Measurements from ENCODE around the gene AK5. TPM values are rescaled to one million over a fixed set of nuclear protein-coding genes. Genes with fewer than 3 reads are reported as not detected.

The AK5 gene
- total and polyA plus RNA-seq, 2 of the 13 experiments (the other 11 are each of a cell fraction or from before 2014, with no cell fraction given): not detected

GRCh38 chr1:77565321-77565720 lies 283.5 kb downstream of the AK5 start:
- BruUV-seq (replicated peaks): no TSS peak
- Histone ChIP-seq H4K20me1 (ENCODE audit: insufficient read depth, low read length) (no peaks in the 10 kb centered on the region), H3K9me3 (ENCODE audit: low read length) (no peaks in the 10 kb centered on the region), H3K4me3 (replicated peaks in 1 of 3; ENCODE audit: insufficient read depth in 1 of 3, low read depth in 2 of 3, low read length in 3 of 3) (no peak overlapping the region), H3K4me1 (ENCODE audit: insufficient read depth, low read length) (no peaks in the 10 kb centered on the region), H3K36me3 (replicated peaks in 1 of 2; ENCODE audit: control insufficient read depth in 1 of 2, insufficient read depth in 2 of 2, low read length in 2 of 2) (peaks cover 8 to 37% of the 10 kb centered on the region in 2 experiments), H3K9ac (ENCODE audit: insufficient read depth, low read depth, low read length) (no peak overlapping the region), H2AFZ (ENCODE audit: low read length) (no peak overlapping the region), H3K27ac (ENCODE audit: extremely low read length, insufficient read depth, low read length) (no peak overlapping the region), H3K27me3 (ENCODE audit: control insufficient read depth in 1 of 2, insufficient read depth in 2 of 2, low read length in 2 of 2) (no peaks in the 10 kb centered on the region), H3K79me2 (ENCODE audit: insufficient read depth, low read length) (no peaks in the 10 kb centered on the region), H3K4me2 (ENCODE audit: low read depth, low read length) (no peak overlapping the region)
- ATAC-seq (no peak), DNase-seq (ENCODE audit: low spot score) (no peak), FAIRE-seq (no peak)
- ChIA-PET POLR2A (no interaction called here), CTCF (ENCODE audit: low intra/inter-chr PET ratio, low total read pairs) (no interaction called here)
- intact Hi-C loops (cut with micrococcal nuclease; ENCODE audit: unreplicated experiment) (no loop called here), in situ Hi-C loops (cut with HindIII; ENCODE audit: extremely low pct_ligation_motif_present, low pct_unique_long_range_greater_than_20kb) (no loop called here)
- 96% methylated on average over 4 of the region's 4 CpGs for WGBS (ENCODE audit: low lambda C conversion rate)
- no peak for TF ChIP-seq ZNF780A (CRISPR knock-in tag; IDR thresholded peaks at IDR 0.05)
- no peak for TF ChIP-seq ZNF703 (CRISPR knock-in tag; IDR thresholded peaks at IDR 0.05; ENCODE audit: borderline replicate concordance)
- TF ChIP-seq ZFY (CRISPR knock-in tag; IDR thresholded peaks at IDR 0.05): no peak
- no peak for TF ChIP-seq ZNF142 (CRISPR knock-in tag; IDR thresholded peaks at IDR 0.05)
- TF ChIP-seq, protein P1, sequence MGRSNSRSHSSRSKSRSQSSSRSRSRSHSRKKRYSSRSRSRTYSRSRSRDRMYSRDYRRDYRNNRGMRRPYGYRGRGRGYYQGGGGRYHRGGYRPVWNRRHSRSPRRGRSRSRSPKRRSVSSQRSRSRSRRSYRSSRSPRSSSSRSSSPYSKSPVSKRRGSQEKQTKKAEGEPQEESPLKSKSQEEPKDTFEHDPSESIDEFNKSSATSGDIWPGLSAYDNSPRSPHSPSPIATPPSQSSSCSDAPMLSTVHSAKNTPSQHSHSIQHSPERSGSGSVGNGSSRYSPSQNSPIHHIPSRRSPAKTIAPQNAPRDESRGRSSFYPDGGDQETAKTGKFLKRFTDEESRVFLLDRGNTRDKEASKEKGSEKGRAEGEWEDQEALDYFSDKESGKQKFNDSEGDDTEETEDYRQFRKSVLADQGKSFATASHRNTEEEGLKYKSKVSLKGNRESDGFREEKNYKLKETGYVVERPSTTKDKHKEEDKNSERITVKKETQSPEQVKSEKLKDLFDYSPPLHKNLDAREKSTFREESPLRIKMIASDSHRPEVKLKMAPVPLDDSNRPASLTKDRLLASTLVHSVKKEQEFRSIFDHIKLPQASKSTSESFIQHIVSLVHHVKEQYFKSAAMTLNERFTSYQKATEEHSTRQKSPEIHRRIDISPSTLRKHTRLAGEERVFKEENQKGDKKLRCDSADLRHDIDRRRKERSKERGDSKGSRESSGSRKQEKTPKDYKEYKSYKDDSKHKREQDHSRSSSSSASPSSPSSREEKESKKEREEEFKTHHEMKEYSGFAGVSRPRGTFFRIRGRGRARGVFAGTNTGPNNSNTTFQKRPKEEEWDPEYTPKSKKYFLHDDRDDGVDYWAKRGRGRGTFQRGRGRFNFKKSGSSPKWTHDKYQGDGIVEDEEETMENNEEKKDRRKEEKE (IDR thresholded peaks at IDR 0.05): no peak
- no peak for TF ChIP-seq ATF1 (CRISPR knock-in tag; IDR thresholded peaks at IDR 0.05)
- TF ChIP-seq HMGXB3 (CRISPR knock-in tag; IDR thresholded peaks at IDR 0.05; ENCODE audit: borderline replicate concordance): no peak
- TF ChIP-seq, protein P2, sequence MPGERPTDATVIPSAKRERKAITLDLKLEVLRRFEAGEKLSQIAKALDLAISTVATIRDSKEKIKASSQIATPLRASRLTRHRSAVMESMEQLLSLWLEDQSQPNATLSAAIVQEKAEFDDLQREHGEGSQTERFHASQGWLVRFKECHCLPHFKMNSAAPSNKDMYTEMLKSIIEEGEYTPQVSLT (CRISPR knock-in tag; IDR thresholded peaks at IDR 0.05; ENCODE audit: borderline replicate concordance, low read depth): no peak
- no peak for TF ChIP-seq NR2C2 (CRISPR knock-in tag; IDR thresholded peaks at IDR 0.05; ENCODE audit: borderline replicate concordance)
- no peak for TF ChIP-seq MAFK (conservative IDR thresholded peaks at IDR 0.05 in 1 of 2, IDR thresholded peaks at IDR 0.05 in 1 of 2; ENCODE audit: low read length in 2 of 2)
- TF ChIP-seq AKAP8 (CRISPR knock-in tag; IDR thresholded peaks at IDR 0.05): no peak
